Measurements from ENCODE around the gene TMF1. TPM values are rescaled to one million over a fixed set of nuclear protein-coding genes. Genes with fewer than 3 reads are reported as not detected.

The TMF1 gene
- polyA plus RNA-seq, 1 of the 3 experiments (the other 2 are of a cell fraction), result 3.2 TPM

- H3K9me2 ChIP-seq, result no peaks in the 10 kb centered on the region
- H2AFZ ChIP-seq (ENCODE audit: low read depth), result no peak overlapping the region
- no peaks in the 10 kb centered on the region for H4K20me1 ChIP-seq (ENCODE audit: insufficient read depth)
- no peak overlapping the region for H3K4me3 ChIP-seq (ENCODE audit: low read depth in 2 of 2, low read length in 1 of 2)
- H3K9me3 ChIP-seq, result no peaks in the 10 kb centered on the region
- CTCF ChIA-PET, result interaction anchor here (0.9 to 2.1 kb wide), 3 partner anchors 10 to 62 kb away, joined by 3 to 5 read pairs (median 3); partner anchors contain the start of gene EOGT
- WGBS (ENCODE audit: low lambda C conversion rate), result 91% methylated on average over 2 of the region's 2 CpGs
- H3K9ac ChIP-seq, result no peak overlapping the region
- DNase-seq, result no peak
- H3K79me2 ChIP-seq (ENCODE audit: insufficient read depth), result no peaks in the 10 kb centered on the region
- H3K27ac ChIP-seq (ENCODE audit: low read depth in 2 of 2, low read length in 1 of 2), result no peak overlapping the region
- peaks cover 84 to 88% of the 10 kb centered on the region in 2 experiments for H3K36me3 ChIP-seq (replicated peaks in 1 of 2; ENCODE audit: control insufficient read depth in 1 of 2, insufficient read depth in 2 of 2, low read length in 1 of 2)
- no peak overlapping the region for H3K4me2 ChIP-seq
- peaks cover 14% of the 10 kb centered on the region for H3F3A ChIP-seq (replicated peaks; ENCODE audit: insufficient read depth)
- no peaks in the 10 kb centered on the region for H3K4me1 ChIP-seq (ENCODE audit: control insufficient read depth in 1 of 2, insufficient read depth in 2 of 2, low read depth in 1 of 2, low read length in 1 of 2)
- POLR2A ChIA-PET, result no interaction called here
- no peaks in the 10 kb centered on the region for H3K27me3 ChIP-seq (ENCODE audit: insufficient read depth)
- no peak for TF ChIP-seq ZBTB33 (IDR thresholded peaks at IDR 0.05; ENCODE audit: borderline replicate concordance, low read depth)
- no peak for TF ChIP-seq RCOR1 (IDR thresholded peaks at IDR 0.05; ENCODE audit: low read length)
- TF ChIP-seq, protein P1, sequence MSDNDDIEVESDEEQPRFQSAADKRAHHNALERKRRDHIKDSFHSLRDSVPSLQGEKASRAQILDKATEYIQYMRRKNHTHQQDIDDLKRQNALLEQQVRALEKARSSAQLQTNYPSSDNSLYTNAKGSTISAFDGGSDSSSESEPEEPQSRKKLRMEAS (IDR thresholded peaks at IDR 0.05; ENCODE audit: low read depth), result no peak
- no peak for TF ChIP-seq FOXJ3 (CRISPR knock-in tag; IDR thresholded peaks at IDR 0.05)
- TF ChIP-seq POLR2AphosphoS5 (IDR thresholded peaks at IDR 0.05; ENCODE audit: low read depth, low read length), result no peak
- no peak for TF ChIP-seq RAD21 (IDR thresholded peaks at IDR 0.05; ENCODE audit: low read length)
- TF ChIP-seq, protein P2, sequence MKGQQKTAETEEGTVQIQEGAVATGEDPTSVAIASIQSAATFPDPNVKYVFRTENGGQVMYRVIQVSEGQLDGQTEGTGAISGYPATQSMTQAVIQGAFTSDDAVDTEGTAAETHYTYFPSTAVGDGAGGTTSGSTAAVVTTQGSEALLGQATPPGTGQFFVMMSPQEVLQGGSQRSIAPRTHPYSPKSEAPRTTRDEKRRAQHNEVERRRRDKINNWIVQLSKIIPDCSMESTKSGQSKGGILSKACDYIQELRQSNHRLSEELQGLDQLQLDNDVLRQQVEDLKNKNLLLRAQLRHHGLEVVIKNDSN (IDR thresholded peaks at IDR 0.05; ENCODE audit: borderline replicate concordance, low read depth), result no peak
- no peak for TF ChIP-seq EZH2phosphoT487 (IDR thresholded peaks at IDR 0.05; ENCODE audit: borderline replicate concordance, low read depth)
- TF ChIP-seq EP300 (IDR thresholded peaks at IDR 0.05; ENCODE audit: borderline replicate concordance in 1 of 2, low read depth in 1 of 2, low read length in 1 of 2), result no peak
- TF ChIP-seq TAF1 (IDR thresholded peaks at IDR 0.05; ENCODE audit: borderline replicate concordance, low read depth, low read length), result no peak
- no peak for TF ChIP-seq CHD2 (IDR thresholded peaks at IDR 0.05; ENCODE audit: low read length, partially characterized antibody)
- no peak for TF ChIP-seq CTCF (IDR thresholded peaks at IDR 0.05)
- TF ChIP-seq JUND (IDR thresholded peaks at IDR 0.05), result no peak
- TF ChIP-seq RXRA (IDR thresholded peaks at IDR 0.05; ENCODE audit: borderline replicate concordance, low read depth), result no peak
- TF ChIP-seq FOSL2 (IDR thresholded peaks at IDR 0.05; ENCODE audit: borderline replicate concordance, low read depth), result no peak
- no peak for TF ChIP-seq NRF1 (IDR thresholded peaks at IDR 0.05; ENCODE audit: low read depth, low read length)
- TF ChIP-seq YY1 (IDR thresholded peaks at IDR 0.05; ENCODE audit: low read depth), result no peak
- no peak for TF ChIP-seq MEF2A (IDR thresholded peaks at IDR 0.05; ENCODE audit: borderline replicate concordance, low read depth)
- TF ChIP-seq TEAD4 (IDR thresholded peaks at IDR 0.05; ENCODE audit: borderline replicate concordance, insufficient read depth), result no peak
Measured at GRCh38 chr3:69058947-69059224, 6.8 kb upstream of the TMF1 start.
